HG03103 (cell line): ENCODE data around the gene ZNRF4.
"Not testable (repeated sequence)": the region's sequence is repeated elsewhere in the genome, so short reads cannot be mapped to it uniquely, and the experiment has no call there.

Experiments used
- ATAC-seq: cut with Tn5 transposase; IDR thresholded peaks from one replicate; pipeline ENCODE4 v1.9.1; 2021; ENCODE audit warnings: low read depth; ENCODE audit not compliant: unreplicated experiment

ZNRF4 gene

GRCh38 chr19:5472286-5472685 is 17.1 kb downstream of the ZNRF4 start:
- ATAC-seq = no peak

GRCh38 chr19:5473646-5474045 is 18.4 kb downstream of the ZNRF4 start:
- ATAC-seq = no peak

GRCh38 chr19:5477451-5478215 is 22.4 kb downstream of the ZNRF4 start:
- no peak for ATAC-seq

- no peak for ATAC-seq
These were observed 23.2 kb downstream of the ZNRF4 start for GRCh38 chr19:5478241-5478924.

DNA sequence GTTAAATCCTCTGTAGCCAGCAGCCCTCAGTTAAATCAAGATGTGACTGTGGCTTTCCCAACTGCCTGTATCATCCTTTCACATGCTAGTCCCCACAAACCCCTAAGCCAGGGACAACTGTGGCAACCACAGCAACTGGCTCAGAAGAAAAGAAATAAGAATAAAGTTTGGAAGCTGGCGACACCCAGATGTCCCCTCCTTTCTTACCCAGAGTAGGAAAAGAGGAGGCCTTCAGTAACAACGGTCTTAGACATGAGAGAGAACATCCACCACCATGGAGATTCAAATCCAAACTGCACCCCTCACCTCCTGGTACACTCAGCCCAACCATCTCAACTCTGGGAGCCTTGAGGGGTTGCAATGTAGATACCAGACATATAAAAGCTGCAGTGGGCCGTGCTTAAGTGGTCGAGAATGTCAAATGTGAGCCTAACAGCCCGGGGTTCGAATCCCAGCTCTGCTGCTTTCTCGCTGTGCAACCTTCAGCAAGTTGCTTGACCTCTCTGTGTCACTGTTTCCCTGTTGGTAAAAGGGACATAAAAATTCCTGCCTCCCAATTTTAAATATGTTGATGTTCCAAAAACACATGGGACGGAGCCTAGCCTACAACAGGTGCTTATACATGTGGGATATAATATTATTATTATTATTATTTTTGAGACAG is 23.8 kb downstream of the ZNRF4 start:
- ATAC-seq = no peak

GRCh38 chr19:5479958-5480357 is 24.7 kb downstream of the ZNRF4 start:
- ATAC-seq = no peak

DNA sequence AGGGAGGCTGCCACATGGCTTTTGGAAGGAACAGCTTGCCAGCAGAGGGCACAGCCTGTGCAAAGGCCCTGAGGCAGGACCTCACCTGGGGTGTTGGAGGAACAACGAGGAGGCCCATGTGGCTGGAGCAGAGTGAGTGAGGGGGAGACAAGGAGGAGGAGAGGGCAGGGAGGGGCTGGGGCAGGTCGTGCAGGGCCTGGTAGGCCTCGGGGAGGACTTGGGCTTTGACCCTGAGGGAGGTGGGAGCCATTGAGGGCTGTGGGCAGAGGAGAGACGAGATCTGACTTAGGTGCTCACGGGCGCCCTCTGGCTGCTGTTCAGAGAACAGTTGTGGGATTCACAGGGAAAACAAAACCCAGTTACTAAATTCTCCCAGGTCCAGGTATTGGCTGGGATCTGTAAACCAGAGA is 25.2 kb downstream of the ZNRF4 start:
- no peak for ATAC-seq

DNA sequence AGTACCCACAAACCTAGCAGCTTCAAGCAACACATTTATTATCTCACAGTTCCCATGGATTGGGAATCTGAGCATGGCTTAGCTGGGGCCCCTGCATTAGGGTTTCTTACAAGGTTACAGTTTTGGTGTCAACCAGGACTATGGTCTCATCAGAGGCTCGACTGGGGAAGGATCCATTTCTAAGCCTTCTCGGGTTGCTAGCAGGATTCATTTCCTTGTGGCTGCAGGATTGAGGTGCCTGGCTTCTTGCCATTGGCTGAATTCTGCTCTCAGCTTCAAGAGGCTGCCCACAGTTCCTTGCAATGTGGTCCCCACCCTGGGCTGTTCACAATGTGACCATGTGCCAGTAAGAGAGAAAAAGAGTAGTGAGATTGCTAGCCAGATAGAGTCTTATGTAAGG is 26.7 kb downstream of the ZNRF4 start:
- no peak for ATAC-seq

DNA sequence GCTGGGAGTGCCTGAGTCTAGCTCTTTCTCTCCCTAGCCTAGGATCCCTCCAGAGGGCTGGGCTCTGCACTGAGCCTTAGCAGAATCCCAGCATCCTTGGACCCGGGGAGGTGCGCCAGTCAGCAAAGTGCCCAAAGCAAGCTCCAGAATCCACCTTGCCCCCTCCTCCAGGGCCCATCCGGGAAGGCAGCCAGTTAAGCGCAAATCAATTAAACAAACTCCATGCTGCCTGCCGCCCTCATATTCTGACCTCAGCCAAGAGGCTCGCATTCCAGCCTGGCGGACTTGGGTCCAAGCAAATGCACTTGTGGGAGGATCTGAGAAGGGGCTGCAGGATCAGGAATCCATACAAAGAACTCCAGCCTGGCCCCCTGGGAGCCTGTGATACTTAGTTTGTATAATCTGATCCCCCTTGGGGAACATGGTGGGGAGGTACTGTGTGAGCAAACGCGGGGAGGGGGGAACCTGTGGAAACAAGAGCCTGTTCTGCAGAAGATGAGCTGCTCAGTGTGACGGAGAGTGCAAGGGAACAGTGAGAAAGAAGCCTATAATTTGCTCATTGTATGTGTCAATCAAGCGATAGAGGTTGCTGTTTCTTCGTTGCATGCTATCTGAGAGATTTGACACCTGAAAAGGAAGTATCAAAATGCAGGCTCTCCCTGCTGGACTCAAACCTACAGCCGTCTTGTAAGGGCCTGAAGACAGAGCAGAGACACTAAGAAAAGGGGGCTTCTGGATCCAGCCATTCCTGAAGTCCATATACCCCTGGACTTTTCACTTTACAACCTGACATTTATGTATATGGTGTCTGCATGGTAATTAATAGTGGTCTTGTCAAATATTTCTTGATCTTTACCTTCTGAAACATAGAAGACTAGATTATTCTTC is 29.4 kb downstream of the ZNRF4 start:
- ATAC-seq = no peak

- no peak for ATAC-seq
These were observed 30.0 kb downstream of the ZNRF4 start for GRCh38 chr19:5485286-5485636.

- ATAC-seq = not testable (repeated sequence)
These were observed 30.4 kb downstream of the ZNRF4 start for GRCh38 chr19:5485658-5486057.

DNA sequence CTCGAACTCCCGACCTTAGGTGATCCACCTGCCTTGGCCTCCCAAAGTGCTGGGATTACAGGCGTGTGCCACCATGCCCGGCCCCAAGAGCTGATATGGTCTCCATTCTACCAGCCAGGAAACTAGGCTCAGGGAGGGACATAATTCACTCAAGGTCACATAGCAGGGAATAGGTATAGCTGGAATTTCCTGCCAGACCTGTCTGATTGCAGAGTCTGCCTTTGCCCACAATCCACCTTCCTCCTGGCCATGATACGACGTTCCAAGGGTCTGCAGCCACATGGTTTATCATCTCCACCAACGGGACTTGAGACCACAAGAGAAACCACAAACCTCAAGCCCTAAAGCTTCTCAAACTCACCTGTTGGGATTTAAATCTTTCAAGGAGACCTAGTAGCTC is 32.0 kb downstream of the ZNRF4 start:
- no peak for ATAC-seq

DNA sequence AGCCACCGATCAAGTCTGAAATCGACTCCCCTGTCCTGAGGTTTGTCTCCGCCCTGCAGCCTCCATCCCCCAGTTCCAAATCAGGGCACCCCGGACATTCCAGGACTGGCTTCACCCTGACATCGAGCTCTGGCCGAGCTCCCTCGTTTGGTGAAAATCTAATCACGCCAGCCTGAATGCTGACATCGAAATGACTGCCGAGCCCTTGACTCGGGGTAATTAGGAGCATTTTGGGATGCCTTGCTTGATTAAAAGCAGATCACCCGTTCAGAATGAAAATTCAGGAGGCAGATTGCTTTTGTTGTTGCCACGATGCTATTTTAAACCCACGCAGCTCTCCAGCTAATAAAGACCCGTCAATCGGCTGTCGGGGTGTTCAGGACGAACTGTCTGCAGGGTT is 34.3 kb downstream of the ZNRF4 start:
- no peak for ATAC-seq

- no peak for ATAC-seq
These were observed 36.3 kb downstream of the ZNRF4 start for GRCh38 chr19:5491565-5491964.

GRCh38 chr19:5492281-5492634 is 37.0 kb downstream of the ZNRF4 start:
- no peak for ATAC-seq

- no peak for ATAC-seq
These were observed 37.6 kb downstream of the ZNRF4 start for GRCh38 chr19:5492635-5493409.

DNA sequence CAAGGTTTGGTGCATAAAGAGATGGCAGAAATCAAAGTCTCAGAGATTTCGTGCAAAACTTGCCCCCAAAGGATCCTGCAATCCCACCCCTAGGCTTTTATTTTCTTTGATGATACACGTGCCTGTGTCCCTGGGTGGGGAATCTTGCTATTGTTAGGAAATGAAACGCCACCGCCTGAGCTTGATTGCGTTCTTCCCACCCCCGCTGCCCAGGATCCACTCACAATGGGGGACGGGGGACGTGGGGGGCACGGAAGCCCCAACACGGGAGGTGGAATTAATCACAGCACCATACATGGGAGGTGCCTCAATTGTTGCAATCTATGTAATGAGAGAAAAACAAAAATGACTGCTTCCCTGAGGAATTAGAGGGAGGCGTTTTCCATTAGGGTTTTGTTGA is 39.6 kb downstream of the ZNRF4 start:
- ATAC-seq = no peak

- no peak for ATAC-seq
These were observed 40.6 kb downstream of the ZNRF4 start for GRCh38 chr19:5495792-5496191.

GRCh38 chr19:5497297-5497696 is 42.1 kb downstream of the ZNRF4 start:
- ATAC-seq = no peak
